Measurements from ENCODE around the gene CDH12.
"Not testable (repeated sequence)": the region's sequence is repeated elsewhere in the genome, so short reads cannot be mapped to it uniquely, and the experiment has no call there.

Gene CDH12

GRCh38 chr5:22293147-22293546, 560.0 kb downstream of the CDH12 start:
- in situ Hi-C loops (cut with HindIII; ENCODE audit: low pct_ligation_motif_present, low sequenced_read_pairs), result no loop called here
- H3K4me3 ChIP-seq (ENCODE audit: low read depth, low read length), result no peak overlapping the region
- no peak for TF ChIP-seq CTCF (IDR thresholded peaks at IDR 0.05; ENCODE audit: low read depth, low read length, missing control alignments)

GRCh38 chr5:22278164-22278563, 575.0 kb downstream of the CDH12 start:
- in situ Hi-C loops (cut with HindIII; ENCODE audit: low pct_ligation_motif_present, low sequenced_read_pairs), result no loop called here
- H3K4me3 ChIP-seq (ENCODE audit: low read depth, low read length), result no peak overlapping the region
- no peaks in the 10 kb centered on the region for H3K36me3 ChIP-seq (replicated peaks)
- DNase-seq, result no peak
- H3K27ac ChIP-seq, result no peak overlapping the region
- no peaks in the 10 kb centered on the region for H3K27me3 ChIP-seq (replicated peaks)
- TF ChIP-seq CTCF (IDR thresholded peaks at IDR 0.05; ENCODE audit: low read depth, low read length, missing control alignments), result no peak

More at GRCh38 chr5:22293147-22293546, 560.0 kb downstream of the CDH12 start:
- Histone ChIP-seq H3K27me3 (replicated peaks) (no peaks in the 10 kb centered on the region), H3K36me3 (replicated peaks) (no peaks in the 10 kb centered on the region), H3K27ac (no peak overlapping the region)
- DNase-seq, result no peak

DNA sequence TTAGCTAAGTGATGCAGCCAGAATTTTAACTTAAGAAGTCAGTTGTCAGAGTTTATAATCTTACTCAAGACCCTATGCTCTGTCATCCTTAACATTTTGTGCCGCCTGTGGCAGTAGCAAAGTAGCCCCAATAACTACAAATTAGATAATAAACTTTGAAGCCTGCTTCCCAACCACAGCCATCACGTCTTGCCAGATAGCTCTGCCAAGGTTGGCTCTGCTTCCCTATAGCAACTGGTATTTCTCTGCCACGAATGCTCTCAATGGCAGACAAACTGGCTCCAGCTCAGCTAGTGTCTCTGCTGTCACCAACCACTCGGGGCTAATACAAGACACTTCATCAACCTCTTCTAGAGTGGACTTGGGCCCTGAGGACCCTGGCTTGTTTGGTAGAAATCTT, 576.1 kb downstream of the CDH12 start:
- H3K27me3 ChIP-seq (replicated peaks), result no peaks in the 10 kb centered on the region
- in situ Hi-C loops (cut with HindIII; ENCODE audit: low pct_ligation_motif_present, low sequenced_read_pairs), result no loop called here
- no peaks in the 10 kb centered on the region for H3K36me3 ChIP-seq (replicated peaks)
- TF ChIP-seq CTCF (IDR thresholded peaks at IDR 0.05; ENCODE audit: low read depth, low read length, missing control alignments), result no peak
- no peak overlapping the region for H3K27ac ChIP-seq
- H3K4me3 ChIP-seq (ENCODE audit: low read depth, low read length), result no peak overlapping the region
- no peak for DNase-seq

DNA sequence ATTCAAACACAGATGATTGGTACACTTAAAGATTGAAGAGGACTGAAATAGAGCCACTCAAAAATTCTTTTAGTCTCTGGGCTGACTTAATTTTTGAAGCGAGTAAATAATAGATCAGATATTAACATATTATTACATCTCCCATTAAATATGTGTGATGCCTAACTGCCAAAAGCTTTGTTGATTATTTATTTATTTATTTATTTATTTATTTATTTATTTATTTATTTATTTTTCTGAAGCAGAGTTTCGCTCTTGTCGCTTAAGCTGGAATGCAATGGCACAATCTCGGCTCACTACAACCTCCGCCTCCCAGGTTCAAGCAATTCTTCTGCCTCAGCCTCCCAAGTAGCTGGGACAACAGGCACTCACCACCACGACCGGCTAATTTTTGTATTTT, 587.3 kb downstream of the CDH12 start:
- H3K4me3 ChIP-seq (ENCODE audit: low read depth, low read length); in situ Hi-C loops (cut with HindIII; ENCODE audit: low pct_ligation_motif_present, low sequenced_read_pairs); DNase-seq; H3K36me3 ChIP-seq (replicated peaks); H3K27ac ChIP-seq; H3K27me3 ChIP-seq (replicated peaks): not testable (repeated sequence)

GRCh38 chr5:22258139-22258538, 595.0 kb downstream of the CDH12 start:
- H3K27me3 ChIP-seq (replicated peaks), result no peaks in the 10 kb centered on the region
- in situ Hi-C loops (cut with HindIII; ENCODE audit: low pct_ligation_motif_present, low sequenced_read_pairs), result no loop called here
- H3K27ac ChIP-seq, result no peak overlapping the region
- no peaks in the 10 kb centered on the region for H3K36me3 ChIP-seq (replicated peaks)
- no peak for DNase-seq
- H3K4me3 ChIP-seq (ENCODE audit: low read depth, low read length), result no peak overlapping the region
- no peak for TF ChIP-seq CTCF (IDR thresholded peaks at IDR 0.05; ENCODE audit: low read depth, low read length, missing control alignments)

DNA sequence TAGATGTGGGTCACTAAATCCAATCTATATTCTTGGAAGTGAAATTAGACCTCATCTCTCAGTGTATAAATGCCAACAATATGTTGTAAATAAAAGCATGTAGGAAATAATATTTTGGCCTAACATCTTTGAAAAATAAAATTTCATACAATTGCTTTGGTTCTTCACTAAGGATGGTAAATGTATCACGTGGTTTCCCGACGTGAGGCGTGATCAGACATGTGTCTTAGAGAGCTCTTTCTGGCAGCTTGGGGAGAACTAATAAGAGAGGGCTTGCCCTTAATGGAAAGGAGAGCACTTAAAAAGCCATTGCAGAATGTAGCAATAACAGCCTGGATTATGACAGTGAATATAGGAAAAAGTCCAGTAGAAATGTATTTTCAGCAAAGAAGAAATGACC, 602.6 kb downstream of the CDH12 start:
- no peak for TF ChIP-seq CTCF (IDR thresholded peaks at IDR 0.05; ENCODE audit: low read depth, low read length, missing control alignments)
- no peak overlapping the region for H3K27ac ChIP-seq
- H3K27me3 ChIP-seq (replicated peaks), result no peaks in the 10 kb centered on the region
- no peak for DNase-seq
- in situ Hi-C loops (cut with HindIII; ENCODE audit: low pct_ligation_motif_present, low sequenced_read_pairs), result no loop called here
- no peaks in the 10 kb centered on the region for H3K36me3 ChIP-seq (replicated peaks)
- no peak overlapping the region for H3K4me3 ChIP-seq (ENCODE audit: low read depth, low read length)

Data from brain microvascular endothelial cell (primary cell).